Kidney (tissue), 14 donors: ENCODE results near the gene FOXRED1. TPM values are rescaled to one million over a fixed set of nuclear protein-coding genes. Genes with fewer than 3 reads are reported as not detected.
"Not testable (repeated sequence)": the region's sequence is repeated elsewhere in the genome, so short reads cannot be mapped to it uniquely, and the experiment has no call there.

Experiments
- DNase-seq, 5 donors: peaks; one replicate each; pipeline ENCODE4 v3.0.0-alpha.2; 2013 to 2020
- FAIRE-seq: peaks from 2 replicates; lab custom pipeline; 2012; peaks lifted over from hg19 to GRCh38; lab: Jason Lieb, UNC
- H3K27ac ChIP-seq, 2 donors: one replicate each; pipeline ENCODE4 v1.7.0; 2013; ENCODE audit warnings: low read depth in 2 of 2, low read length in 2 of 2, inconsistent platforms in 1 of 2
- H3K27me3 ChIP-seq: one replicate; pipeline ENCODE4 v1.7.1; 2013; ENCODE audit warnings: low read length, inconsistent platforms; ENCODE audit not compliant: control insufficient read depth, insufficient read depth
- H3K36me3 ChIP-seq, 3 donors: one replicate each; pipeline versions ENCODE4 v1.7.0 to v1.7.1; 2013; ENCODE audit warnings: low read length in 3 of 3, control low read depth in 1 of 3, inconsistent platforms in 1 of 3; ENCODE audit not compliant: insufficient read depth in 3 of 3, control insufficient read depth in 2 of 3
- H3K4me1 ChIP-seq, 3 donors: one replicate each; pipeline versions ENCODE4 v1.7.0 to v1.7.1; 2013; ENCODE audit warnings: low read length in 3 of 3, inconsistent platforms in 1 of 3, low read depth in 1 of 3; ENCODE audit not compliant: control insufficient read depth in 2 of 3, insufficient read depth in 2 of 3
- H3K4me3 ChIP-seq, 3 donors: one replicate each; pipeline versions ENCODE4 v1.7.0 to v1.8.1; 2013; ENCODE audit warnings: low read length in 3 of 3, control low read depth in 1 of 3, inconsistent platforms in 1 of 3
- H3K9ac ChIP-seq, 3 donors: one replicate each; pipeline versions ENCODE4 v1.7.0 to v1.7.1; 2013; ENCODE audit warnings: low read length in 3 of 3, control low read depth in 1 of 3, inconsistent platforms in 1 of 3
- H3K9me3 ChIP-seq, 3 donors: one replicate each; pipeline versions ENCODE4 v1.7.0 to v1.7.1; 2013; ENCODE audit warnings: low read length in 3 of 3, control low read depth in 1 of 3, inconsistent platforms in 1 of 3; ENCODE audit not compliant: control insufficient read depth in 2 of 3, insufficient read depth in 1 of 3
- intact Hi-C: fragments of 100-400 bp; cut with DNase I; formaldehyde crosslinking; loops from one replicate; pipeline ENCODE4 v1.11.1; 2022
- polyA plus RNA-seq: library from polyadenylated mRNA; stranded (reverse); fragments of 350-450 nt; fragmentation: Illumina TruSeq; extraction: RNeasy Lipid Tissue Mini Kit (QIAGEN cat#74804); gene quantifications from one replicate; pipeline ENCODE4 v1.2.3, GENCODE V29; 2014; ENCODE audit warnings: low read depth, low replicate concordance; ENCODE audit not compliant: insufficient read depth
- total RNA-seq: library from RNA; stranded (reverse); fragmentation: NEBNext Ultra II Directional; extraction: Animal tissue kit (Norgen Biotek cat#: 25700); gene quantifications from one replicate; pipeline ENCODE4 v1.2.1, GENCODE V29; 2021
- TF ChIP-seq, protein P1 (sequence below): IDR thresholded peaks from 3 replicates; pipeline ENCODE4 v1.5.1; 2012; ENCODE audit warnings: mild to moderate bottlenecking, moderate library complexity, borderline replicate concordance; ENCODE audit not compliant: insufficient read depth; ENCODE audit errors: extremely low read depth
- donor health status: control.
- donor health status: control.
- donor health status: control.
- donor health status: control.
- donor health status: control.
- donor health status: DM: yes; HTN: yes; CAD: no.
- donor health status: Normal renal cell carcinoma (clear cell type).

Gene FOXRED1
- total and polyA plus RNA-seq, 2 donors from 2014 or later = 21.5 to 37.1 TPM

- TF ChIP-seq, protein P1, sequence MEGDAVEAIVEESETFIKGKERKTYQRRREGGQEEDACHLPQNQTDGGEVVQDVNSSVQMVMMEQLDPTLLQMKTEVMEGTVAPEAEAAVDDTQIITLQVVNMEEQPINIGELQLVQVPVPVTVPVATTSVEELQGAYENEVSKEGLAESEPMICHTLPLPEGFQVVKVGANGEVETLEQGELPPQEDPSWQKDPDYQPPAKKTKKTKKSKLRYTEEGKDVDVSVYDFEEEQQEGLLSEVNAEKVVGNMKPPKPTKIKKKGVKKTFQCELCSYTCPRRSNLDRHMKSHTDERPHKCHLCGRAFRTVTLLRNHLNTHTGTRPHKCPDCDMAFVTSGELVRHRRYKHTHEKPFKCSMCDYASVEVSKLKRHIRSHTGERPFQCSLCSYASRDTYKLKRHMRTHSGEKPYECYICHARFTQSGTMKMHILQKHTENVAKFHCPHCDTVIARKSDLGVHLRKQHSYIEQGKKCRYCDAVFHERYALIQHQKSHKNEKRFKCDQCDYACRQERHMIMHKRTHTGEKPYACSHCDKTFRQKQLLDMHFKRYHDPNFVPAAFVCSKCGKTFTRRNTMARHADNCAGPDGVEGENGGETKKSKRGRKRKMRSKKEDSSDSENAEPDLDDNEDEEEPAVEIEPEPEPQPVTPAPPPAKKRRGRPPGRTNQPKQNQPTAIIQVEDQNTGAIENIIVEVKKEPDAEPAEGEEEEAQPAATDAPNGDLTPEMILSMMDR = no peak
- no peaks in the 10 kb centered on the region for H3K9me3 ChIP-seq
- peaks cover 2 to 5% (median 2%) of the 10 kb centered on the region in 3 donors for H3K36me3 ChIP-seq
- no peak overlapping the region for H3K9ac ChIP-seq
- H3K27ac ChIP-seq = no peak overlapping the region
- H3K27me3 ChIP-seq = no peaks in the 10 kb centered on the region
- H3K4me1 ChIP-seq = no peaks in the 10 kb centered on the region
- no peak for FAIRE-seq
- H3K4me3 ChIP-seq = no peak overlapping the region
- DNase-seq = no peak
- intact Hi-C loops = no loop called here
Measured at GRCh38 chr11:126246636-126247035, 22.3 kb upstream of the FOXRED1 start.

DNA sequence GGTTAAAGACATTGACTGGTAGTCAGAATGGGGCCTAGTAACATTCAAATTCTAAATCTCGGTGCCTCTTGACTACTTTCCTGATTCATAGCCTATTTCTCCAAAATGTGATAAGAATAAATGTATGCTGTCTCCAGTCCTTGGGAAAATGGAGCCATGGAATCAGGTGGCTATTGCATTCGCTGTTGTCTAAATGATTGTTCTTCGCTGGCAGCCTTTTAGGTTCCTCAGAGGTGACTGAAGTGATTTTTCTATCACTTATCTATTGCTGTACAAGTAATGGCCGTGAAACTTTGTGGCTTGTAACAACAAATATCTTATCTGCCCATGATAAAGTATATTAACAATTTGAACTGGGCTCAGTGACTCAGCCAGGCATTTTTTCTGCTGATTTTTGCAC lies 15.7 kb upstream of the FOXRED1 start:
- H3K4me1 ChIP-seq = no peaks in the 10 kb centered on the region
- no peak overlapping the region for H3K4me3 ChIP-seq
- intact Hi-C loops = no loop called here
- no peaks in the 10 kb centered on the region for H3K9me3 ChIP-seq
- H3K9ac ChIP-seq = no peak overlapping the region
- H3K27me3 ChIP-seq = no peaks in the 10 kb centered on the region
- FAIRE-seq = no peak
- peaks cover 5 to 13% (median 9%) of the 10 kb centered on the region in 3 donors for H3K36me3 ChIP-seq
- DNase-seq = no peak
- TF ChIP-seq, protein P1 = no peak
- H3K27ac ChIP-seq = no peak overlapping the region

DNA sequence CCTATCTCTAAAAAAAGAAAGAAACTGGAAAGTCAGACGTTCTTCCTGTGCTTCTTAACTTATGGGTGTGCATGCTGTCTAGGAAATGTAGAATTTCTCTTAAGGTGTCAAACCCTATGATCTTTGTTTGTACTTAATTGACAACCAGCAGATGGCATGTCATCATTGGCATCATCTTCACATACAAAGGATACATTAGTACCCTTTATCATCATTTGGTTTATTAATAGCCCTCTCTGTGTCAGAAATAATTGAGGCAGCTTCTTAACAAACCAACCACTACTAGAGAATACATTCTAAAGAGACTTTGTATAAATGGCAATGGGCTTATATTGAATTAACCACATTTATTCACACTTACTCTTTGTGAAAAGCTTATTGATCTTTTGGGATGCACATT lies 14.1 kb upstream of the FOXRED1 start:
- no peak for FAIRE-seq
- Histone ChIP-seq H3K4me3 (no peak overlapping the region), H3K9me3 (no peaks in the 10 kb centered on the region), H3K4me1 (no peaks in the 10 kb centered on the region), H3K9ac (no peak overlapping the region), H3K36me3 (peaks cover 5 to 13% (median 9%) of the 10 kb centered on the region in 3 donors), H3K27ac (no peak overlapping the region), H3K27me3 (no peaks in the 10 kb centered on the region)
- DNase-seq = no peak
- intact Hi-C loops = no loop called here
- TF ChIP-seq, protein P1 = no peak

DNA sequence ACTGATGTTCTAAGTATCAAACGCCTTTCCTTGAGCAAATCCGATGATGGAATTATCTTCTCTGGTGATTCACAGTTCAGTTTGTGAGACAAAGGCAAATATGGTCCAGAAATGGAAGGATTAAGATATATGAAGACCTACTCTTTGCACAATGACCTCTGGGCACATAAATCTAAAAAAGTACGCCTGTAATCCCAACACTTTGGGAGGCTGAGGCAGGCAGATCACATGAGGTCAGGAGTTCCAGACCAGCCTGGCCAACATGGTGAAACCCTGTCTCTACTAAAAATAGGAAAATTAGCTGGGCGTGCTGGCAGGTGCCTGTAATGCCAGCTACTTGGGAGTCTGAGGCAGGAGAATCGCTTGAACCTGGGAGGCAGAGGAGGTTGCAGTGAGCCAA lies 13.4 kb upstream of the FOXRED1 start:
- H3K9ac ChIP-seq, H3K27ac ChIP-seq, H3K4me1 ChIP-seq, FAIRE-seq, intact Hi-C loops, H3K27me3 ChIP-seq, DNase-seq, H3K4me3 ChIP-seq, H3K9me3 ChIP-seq: not testable (repeated sequence)
- H3K36me3 ChIP-seq = peaks cover 5 to 13% (median 9%) of the 10 kb centered on the region in 3 donors
